Keratinocyte (primary cell): Measurements from ENCODE around the gene MBP. TPM values are rescaled to one million over a fixed set of nuclear protein-coding genes. Genes with fewer than 3 reads are reported as not detected.

Source experiments
- DNase-seq: peaks from one replicate; pipeline ENCODE4 v3.0.0-alpha.2; 2011; ENCODE audit warnings: low read depth, missing footprints, low spot score
- FAIRE-seq: peaks from 2 replicates; lab custom pipeline; 2011; peaks lifted over from hg19 to GRCh38; lab: Jason Lieb, UNC
- H2AFZ ChIP-seq: 2 replicates; pipeline ENCODE4 v1.6.0; 2012; ENCODE audit warnings: low read length, control low read depth, inconsistent platforms; ENCODE audit not compliant: control insufficient read depth
- H3K27ac ChIP-seq: 2 replicates; pipeline ENCODE4 v1.5.1; 2011; ENCODE audit warnings: low read length; ENCODE audit not compliant: control insufficient read depth, insufficient read depth
- H3K27me3 ChIP-seq: 3 replicates; pipeline ENCODE4 v1.6.0; 2011; ENCODE audit warnings: low read length; ENCODE audit not compliant: control insufficient read depth, insufficient read depth; ENCODE audit errors: extremely low read depth
- H3K36me3 ChIP-seq, 2 experiments: 2 replicates in 1 of 2; 3 replicates in 1 of 2; pipeline ENCODE4 v1.5.1; 2011; ENCODE audit warnings: low read length in 2 of 2, mild to moderate bottlenecking in 1 of 2; ENCODE audit not compliant: control insufficient read depth in 2 of 2, insufficient read depth in 2 of 2; ENCODE audit errors: extremely low read depth in 1 of 2
- H3K4me1 ChIP-seq: 3 replicates; pipeline ENCODE4 v1.5.1; 2011; ENCODE audit warnings: low read length; ENCODE audit not compliant: control insufficient read depth, insufficient read depth; ENCODE audit errors: extremely low read depth
- H3K4me2 ChIP-seq: 3 replicates; pipeline ENCODE4 v1.6.0; 2011; ENCODE audit warnings: low read depth, low read length; ENCODE audit not compliant: control insufficient read depth, insufficient read depth; ENCODE audit errors: extremely low read depth
- H3K4me3 ChIP-seq, 3 experiments: fragments of 200-600 bp in 1 of 3; sonication (generic) in 1 of 3; 2 replicates in 2 of 3; 3 replicates in 1 of 3; pipeline ENCODE4 v1.5.1; 2011 to 2016; ENCODE audit warnings: low read length in 3 of 3, mild to moderate bottlenecking in 3 of 3, control low read depth in 2 of 3, inconsistent platforms in 1 of 3, low read depth in 1 of 3, mixed read lengths in 1 of 3, mixed run types in 1 of 3, moderate library complexity in 1 of 3; ENCODE audit not compliant: control insufficient read depth in 2 of 3, insufficient read depth in 2 of 3; ENCODE audit errors: extremely low read depth in 1 of 3
- H3K79me2 ChIP-seq: 2 replicates; pipeline ENCODE4 v1.6.0; 2012; ENCODE audit warnings: low read length; ENCODE audit not compliant: control insufficient read depth, insufficient read depth
- H3K9ac ChIP-seq: 3 replicates; pipeline ENCODE4 v1.6.0; 2011; ENCODE audit warnings: low read length; ENCODE audit not compliant: control insufficient read depth, insufficient read depth; ENCODE audit errors: extremely low read depth
- H3K9me1 ChIP-seq: 3 replicates; pipeline ENCODE4 v1.6.0; 2011; ENCODE audit warnings: low read length; ENCODE audit not compliant: control insufficient read depth, insufficient read depth; ENCODE audit errors: extremely low read depth
- H3K9me3 ChIP-seq: 2 replicates; pipeline ENCODE4 v1.5.1; 2012; ENCODE audit warnings: low read depth, low read length; ENCODE audit not compliant: control insufficient read depth
- H4K20me1 ChIP-seq: 3 replicates; pipeline ENCODE4 v1.6.0; 2011; ENCODE audit warnings: low read length; ENCODE audit not compliant: control insufficient read depth, insufficient read depth; ENCODE audit errors: extremely low read depth
- CTCF ChIP-seq, 3 experiments: IDR thresholded peaks in 1 of 3; conservative IDR thresholded peaks in 1 of 3; optimal IDR thresholded peaks in 1 of 3; 2 replicates in 2 of 3; 3 replicates in 1 of 3; pipeline versions ENCODE3 to v1.5.1; 2011; ENCODE audit warnings: low read length in 3 of 3, mild to moderate bottlenecking in 3 of 3, moderate library complexity in 2 of 3, control low read depth in 1 of 3, inconsistent platforms in 1 of 3; ENCODE audit not compliant: insufficient read depth in 2 of 3; ENCODE audit errors: extremely low read depth in 1 of 3
- EZH2 ChIP-seq: IDR thresholded peaks from one replicate; pipeline ENCODE4 v1.6.1; 2012; ENCODE audit warnings: inconsistent platforms, mild to moderate bottlenecking, low read length, moderate library complexity
- dilution Hi-C: fragments of 300-500 bp; cut with MboI; formaldehyde crosslinking; loops from one replicate; pipeline ENCODE4 v1.7.0; 2020; ENCODE audit warnings: low sequenced_read_pairs; ENCODE audit not compliant: extremely low pct_ligation_motif_present
- polyA plus RNA-seq, 5 experiments: library from polyadenylated mRNA; depleted of rRNA in 3 of 5; stranded (reverse) in 3 of 5; stranded (forward) in 1 of 5; unstranded in 1 of 5; fragments of >200 nt; gene quantifications; 1 replicate in 1 of 5; 2 replicates in 3 of 5; 3 replicates in 1 of 5; pipeline versions ENCODE4 v1.2.1 to v1.2.3, GENCODE V29; 2011 to 2012; ENCODE audit warnings: missing spikeins in 2 of 5, low read depth in 1 of 5, low replicate concordance in 1 of 5

Gene MBP
- polyA plus RNA-seq, 1 donor (not counting 4 experiments of a cell fraction or from before 2014, with no cell fraction given) = 38.7 TPM

GRCh38 chr18:77157312-77157711, 24.7 kb upstream of the MBP start:
- DNase-seq = no peak
- no peak overlapping the region for H2AFZ ChIP-seq
- peaks cover 11% of the 10 kb centered on the region for H3K4me1 ChIP-seq
- H3K27ac ChIP-seq = no peak overlapping the region
- TF ChIP-seq CTCF (optimal IDR thresholded peaks at IDR 0.05 in 1 of 3, IDR thresholded peaks at IDR 0.05 in 1 of 3, conservative IDR thresholded peaks at IDR 0.05 in 1 of 3; ENCODE audit: extremely low read depth in 1 of 3, insufficient read depth in 2 of 3, low read length in 3 of 3) (no peak), EZH2 (no peak)
- dilution Hi-C loops = no loop called here
- no peak for FAIRE-seq
- no peaks in the 10 kb centered on the region for H3K9me1 ChIP-seq
- no peaks in the 10 kb centered on the region for H3K9me3 ChIP-seq
- no peaks in the 10 kb centered on the region for H4K20me1 ChIP-seq
- no peaks in the 10 kb centered on the region for H3K79me2 ChIP-seq
- H3K4me3 ChIP-seq = no peak overlapping the region
- H3K36me3 ChIP-seq = no peaks in the 10 kb centered on the region
- H3K4me2 ChIP-seq = no peak overlapping the region
- H3K27me3 ChIP-seq = no peaks in the 10 kb centered on the region
- H3K9ac ChIP-seq = no peak overlapping the region

GRCh38 chr18:77155031-77155430, 22.4 kb upstream of the MBP start:
- DNase-seq = no peak
- Histone ChIP-seq H3K4me1 (no peaks in the 10 kb centered on the region), H4K20me1 (no peaks in the 10 kb centered on the region), H2AFZ (no peak overlapping the region), H3K27me3 (no peaks in the 10 kb centered on the region), H3K4me2 (no peak overlapping the region), H3K9me1 (no peaks in the 10 kb centered on the region), H3K9me3 (no peaks in the 10 kb centered on the region), H3K9ac (no peak overlapping the region), H3K4me3 (no peak overlapping the region), H3K79me2 (no peaks in the 10 kb centered on the region), H3K36me3 (no peaks in the 10 kb centered on the region), H3K27ac (no peak overlapping the region)
- dilution Hi-C loops = no loop called here
- no peak for FAIRE-seq
- TF ChIP-seq EZH2 (no peak), CTCF (optimal IDR thresholded peaks at IDR 0.05 in 1 of 3, IDR thresholded peaks at IDR 0.05 in 1 of 3, conservative IDR thresholded peaks at IDR 0.05 in 1 of 3; ENCODE audit: extremely low read depth in 1 of 3, insufficient read depth in 2 of 3, low read length in 3 of 3) (no peak)
